SH-SY5Y (cell line): ENCODE results near the gene CTU1.

ENCODE experiments used
- GATA2 ChIP-seq: IDR thresholded peaks from 2 replicates; pipeline ENCODE4 v1.6.1; 2011; ENCODE audit warnings: mild to moderate bottlenecking, low read depth, low read length
- GATA3 ChIP-seq: IDR thresholded peaks from 2 replicates; pipeline ENCODE4 v1.6.1; 2011; ENCODE audit warnings: low read depth, mild to moderate bottlenecking, low read length, moderate library complexity

GRCh38 chr19:51137792-51138425 is 29.7 kb upstream of the CTU1 start:
- TF ChIP-seq GATA2 (no peak), GATA3 (no peak)
